Breast epithelium (tissue), 4 donors: ENCODE measurements around the gene SPHKAP. TPM values are rescaled to one million over a fixed set of nuclear protein-coding genes. Genes with fewer than 3 reads are reported as not detected.

Experiments used
- DNase-seq, 2 donors: peaks; one replicate each; pipeline ENCODE4 v3.0.0-alpha.2; 2019; ENCODE audit warnings: low spot score in 2 of 2
- H3K27ac ChIP-seq, 2 donors: fragments of 200-600 bp; sonication (generic) in 1 of 2; one replicate each; pipeline ENCODE4 v1.5.1; 2016 to 2019; ENCODE audit warnings: mild to moderate bottlenecking in 1 of 2
- H3K27me3 ChIP-seq, 2 donors: fragments of 200-600 bp; sonication (generic) in 1 of 2; one replicate each; pipeline versions ENCODE4 v1.5.1 to v1.6.0; 2017 to 2019; ENCODE audit warnings: control low read depth in 1 of 2, mild to moderate bottlenecking in 1 of 2
- H3K36me3 ChIP-seq: fragments of 200-600 bp; one replicate; pipeline ENCODE4 v1.5.1; 2019
- H3K4me1 ChIP-seq, 2 donors: fragments of 200-600 bp; sonication (generic); one replicate each; pipeline ENCODE4 v1.5.1; 2016 to 2019; ENCODE audit warnings: control low read depth in 1 of 2
- H3K4me3 ChIP-seq, 3 donors: fragments of 200-600 bp; sonication (generic); 1 replicate in 2 of 3; 2 replicates in 1 of 3; pipeline ENCODE4 v1.5.1; 2016 to 2019; ENCODE audit warnings: mild to moderate bottlenecking in 3 of 3, moderate library complexity in 2 of 3
- H3K9me3 ChIP-seq, 2 donors: fragments of 200-600 bp; sonication (generic) in 1 of 2; one replicate each; pipeline ENCODE4 v1.5.1; 2016 to 2019; ENCODE audit warnings: control low read depth in 1 of 2
- POLR2A ChIP-seq: fragments of 450-650 bp; IDR thresholded peaks from one replicate; pipeline ENCODE4 v1.6.1; 2016; ENCODE audit warnings: antibody characterized with exemption, mild to moderate bottlenecking, moderate library complexity
- POLR2AphosphoS5 ChIP-seq, 3 donors: sonication (generic); formaldehyde crosslinking; IDR thresholded peaks; one replicate each; pipeline ENCODE4 v1.6.1; 2017; ENCODE audit warnings: antibody characterized with exemption in 3 of 3
- intact Hi-C: fragments of 100-400 bp; cut with DNase I; formaldehyde crosslinking; loops from one replicate; pipeline ENCODE4 v1.15.1; 2023; ENCODE audit warnings: low total_unique reads
- total RNA-seq, 3 donors: library from RNA; depleted of rRNA; stranded (reverse); fragments of >200 nt; gene quantifications; one replicate each; pipeline ENCODE4 v1.1.0, GENCODE V29; 2016
- TF ChIP-seq, protein P1 (sequence below), 3 donors: fragments of 450-650 bp; IDR thresholded peaks; one replicate each; pipeline ENCODE4 v1.5.1; 2016 to 2017; ENCODE audit warnings: antibody characterized with exemption in 3 of 3, mild to moderate bottlenecking in 3 of 3, moderate library complexity in 3 of 3

SPHKAP gene
- total RNA-seq, 3 donors from 2014 or later, result 0.59 to 0.66 TPM; not detected in 1

DNA sequence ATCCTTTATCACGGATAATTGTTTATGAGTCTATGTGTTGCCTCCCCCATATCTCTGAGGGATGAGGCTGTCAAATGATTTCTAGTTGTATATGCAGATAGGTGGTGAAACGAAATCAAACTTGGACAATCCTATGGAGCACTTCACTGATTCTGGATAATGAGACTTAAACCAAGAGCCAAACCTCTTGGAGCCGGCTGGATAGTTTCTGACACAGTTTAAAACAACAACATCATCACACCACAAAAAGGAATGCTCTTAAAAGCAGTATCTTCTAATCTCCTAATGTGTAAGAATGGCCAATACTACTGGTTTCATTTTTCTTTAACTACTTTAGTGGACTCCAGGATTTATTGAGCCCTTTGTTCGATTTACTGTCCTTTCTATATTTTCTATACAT lies 36.5 kb downstream of the SPHKAP start:
- no peaks in the 10 kb centered on the region for H3K9me3 ChIP-seq
- intact Hi-C loops, result no loop called here
- no peaks in the 10 kb centered on the region for H3K4me1 ChIP-seq
- no peaks in the 10 kb centered on the region for H3K36me3 ChIP-seq
- no peak for DNase-seq
- H3K4me3 ChIP-seq, result no peak overlapping the region
- no peak overlapping the region for H3K27ac ChIP-seq
- TF ChIP-seq, protein P1, sequence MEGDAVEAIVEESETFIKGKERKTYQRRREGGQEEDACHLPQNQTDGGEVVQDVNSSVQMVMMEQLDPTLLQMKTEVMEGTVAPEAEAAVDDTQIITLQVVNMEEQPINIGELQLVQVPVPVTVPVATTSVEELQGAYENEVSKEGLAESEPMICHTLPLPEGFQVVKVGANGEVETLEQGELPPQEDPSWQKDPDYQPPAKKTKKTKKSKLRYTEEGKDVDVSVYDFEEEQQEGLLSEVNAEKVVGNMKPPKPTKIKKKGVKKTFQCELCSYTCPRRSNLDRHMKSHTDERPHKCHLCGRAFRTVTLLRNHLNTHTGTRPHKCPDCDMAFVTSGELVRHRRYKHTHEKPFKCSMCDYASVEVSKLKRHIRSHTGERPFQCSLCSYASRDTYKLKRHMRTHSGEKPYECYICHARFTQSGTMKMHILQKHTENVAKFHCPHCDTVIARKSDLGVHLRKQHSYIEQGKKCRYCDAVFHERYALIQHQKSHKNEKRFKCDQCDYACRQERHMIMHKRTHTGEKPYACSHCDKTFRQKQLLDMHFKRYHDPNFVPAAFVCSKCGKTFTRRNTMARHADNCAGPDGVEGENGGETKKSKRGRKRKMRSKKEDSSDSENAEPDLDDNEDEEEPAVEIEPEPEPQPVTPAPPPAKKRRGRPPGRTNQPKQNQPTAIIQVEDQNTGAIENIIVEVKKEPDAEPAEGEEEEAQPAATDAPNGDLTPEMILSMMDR (IDR thresholded peaks at IDR 0.05), result no peak
- TF ChIP-seq POLR2A (no peak), POLR2AphosphoS5 (IDR thresholded peaks at IDR 0.05) (no peak)
- no peaks in the 10 kb centered on the region for H3K27me3 ChIP-seq

DNA sequence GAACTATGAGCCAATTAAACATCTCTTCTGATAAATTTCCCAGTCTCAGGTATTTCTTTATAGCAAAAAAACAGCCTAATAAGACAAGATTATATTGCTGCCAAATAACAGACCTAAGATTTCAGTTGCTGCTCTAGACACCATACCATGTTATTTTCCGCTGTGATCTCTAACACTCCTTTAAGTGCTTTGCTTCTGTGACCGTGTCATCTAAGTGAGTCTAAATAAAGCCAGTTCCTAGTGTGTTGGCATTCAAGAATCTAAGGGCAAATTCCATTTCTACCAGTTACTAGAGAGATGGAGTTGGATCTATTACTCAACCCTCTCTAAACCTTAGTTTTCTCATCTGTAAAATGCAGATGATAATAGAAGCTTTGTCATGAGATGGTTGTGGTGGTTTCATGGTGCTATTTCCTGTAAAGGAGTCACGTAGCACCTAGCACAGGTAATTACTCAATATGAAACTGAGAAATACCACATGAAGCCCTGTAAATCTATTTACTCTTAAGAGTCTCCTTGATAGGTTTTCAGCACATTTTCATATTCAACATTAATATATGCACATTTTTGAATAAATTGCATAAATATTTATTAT lies 40.5 kb downstream of the SPHKAP start:
- no peak overlapping the region for H3K4me3 ChIP-seq
- H3K27me3 ChIP-seq, result no peaks in the 10 kb centered on the region
- no peak overlapping the region for H3K27ac ChIP-seq
- H3K9me3 ChIP-seq, result no peaks in the 10 kb centered on the region
- DNase-seq, result no peak
- H3K36me3 ChIP-seq, result no peaks in the 10 kb centered on the region
- TF ChIP-seq POLR2A, result no peak
- TF ChIP-seq, protein P1 (IDR thresholded peaks at IDR 0.05), result no peak
- TF ChIP-seq POLR2AphosphoS5 (IDR thresholded peaks at IDR 0.05), result no peak
- no peaks in the 10 kb centered on the region for H3K4me1 ChIP-seq
- intact Hi-C loops, result no loop called here

DNA sequence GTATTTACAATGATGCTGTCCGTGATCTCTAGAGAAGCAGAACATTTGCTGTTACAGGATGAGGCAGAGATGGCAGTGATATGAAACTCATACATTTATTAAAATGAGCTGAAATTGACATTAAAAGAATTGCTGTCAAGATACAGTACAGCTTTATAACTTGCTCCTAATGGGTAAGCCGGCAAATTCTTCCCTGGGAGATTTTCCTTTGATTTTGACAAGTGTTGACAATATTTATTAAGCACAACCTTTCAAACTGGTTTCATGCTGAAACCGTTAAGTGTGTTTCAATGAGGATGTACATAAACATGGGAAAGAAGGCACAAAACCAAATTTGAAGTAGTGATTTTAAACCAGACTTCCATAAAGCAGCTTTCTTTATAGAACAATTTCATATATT lies 45.5 kb downstream of the SPHKAP start:
- no peak overlapping the region for H3K27ac ChIP-seq
- no peaks in the 10 kb centered on the region for H3K9me3 ChIP-seq
- intact Hi-C loops, result no loop called here
- H3K27me3 ChIP-seq, result no peaks in the 10 kb centered on the region
- TF ChIP-seq, protein P1 (IDR thresholded peaks at IDR 0.05), result no peak
- TF ChIP-seq POLR2AphosphoS5 (IDR thresholded peaks at IDR 0.05) (no peak), POLR2A (no peak)
- H3K4me3 ChIP-seq, result no peak overlapping the region
- no peak for DNase-seq
- no peaks in the 10 kb centered on the region for H3K4me1 ChIP-seq
- no peaks in the 10 kb centered on the region for H3K36me3 ChIP-seq

DNA sequence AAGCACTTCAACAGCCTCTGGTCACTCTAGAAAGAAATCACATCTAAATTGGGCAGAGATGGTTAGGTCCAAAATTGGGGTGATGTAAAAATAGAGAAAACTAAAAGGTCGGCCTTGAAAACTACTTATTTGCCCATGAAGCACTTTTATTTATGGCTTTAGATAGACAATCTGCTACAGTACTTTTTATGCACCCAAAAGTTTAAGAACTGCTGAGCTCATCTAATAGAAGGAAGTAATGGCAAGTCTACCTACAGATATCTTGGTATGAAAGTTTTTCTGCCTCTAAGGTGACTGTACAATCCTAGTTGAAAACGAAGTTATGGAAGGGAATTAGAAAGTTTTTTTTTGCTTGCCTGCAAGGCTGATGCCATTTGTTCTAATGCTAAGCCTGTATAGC lies 46.2 kb downstream of the SPHKAP start:
- no peak for TF ChIP-seq POLR2AphosphoS5 (IDR thresholded peaks at IDR 0.05)
- TF ChIP-seq POLR2A, result no peak
- H3K9me3 ChIP-seq, result no peaks in the 10 kb centered on the region
- no peak overlapping the region for H3K27ac ChIP-seq
- no peak for DNase-seq
- H3K4me1 ChIP-seq, result no peaks in the 10 kb centered on the region
- intact Hi-C loops, result no loop called here
- no peaks in the 10 kb centered on the region for H3K27me3 ChIP-seq
- H3K4me3 ChIP-seq, result no peak overlapping the region
- H3K36me3 ChIP-seq, result no peaks in the 10 kb centered on the region

DNA sequence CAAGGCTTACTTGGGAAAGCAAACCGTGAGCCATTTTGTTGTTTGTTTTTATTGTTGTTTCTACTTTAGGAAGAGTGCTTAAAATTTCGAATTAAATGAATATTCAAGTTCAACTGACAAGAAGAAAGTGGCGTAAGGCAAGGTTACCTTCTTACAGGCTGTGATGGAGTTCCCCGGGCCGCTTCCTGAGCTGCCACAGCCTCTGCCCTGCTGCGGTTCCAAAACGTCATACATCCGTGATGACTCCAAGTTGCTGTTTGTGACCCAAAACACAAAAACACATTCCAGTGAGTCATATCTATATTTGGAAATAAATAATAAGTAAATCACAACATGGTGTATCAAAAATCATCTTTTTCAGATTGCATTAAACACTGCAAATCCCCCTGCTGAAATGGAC lies 49.7 kb downstream of the SPHKAP start:
- Histone ChIP-seq H3K4me3 (no peak overlapping the region), H3K27ac (no peak overlapping the region)
- TF ChIP-seq POLR2AphosphoS5 (IDR thresholded peaks at IDR 0.05) (no peak), POLR2A (no peak)
- TF ChIP-seq, protein P1 (IDR thresholded peaks at IDR 0.05), result no peak

DNA sequence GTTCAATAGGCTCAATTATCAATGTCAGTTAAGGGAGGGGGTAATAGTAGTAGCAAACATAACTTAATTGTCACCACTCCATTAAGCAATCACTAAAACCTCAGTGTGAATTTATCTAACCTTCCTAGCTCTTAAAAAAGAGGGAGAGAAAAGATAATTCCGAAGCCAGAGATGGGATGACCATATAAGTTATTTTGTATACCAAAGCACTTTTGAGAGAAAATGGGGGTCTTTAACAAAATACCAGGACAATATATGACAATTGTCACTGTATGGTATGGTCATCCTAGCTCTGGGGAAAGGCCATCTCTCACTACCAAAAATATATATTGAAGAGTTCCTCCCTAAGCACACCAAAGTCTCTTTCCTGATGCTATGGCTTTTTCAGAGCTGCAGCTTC lies 55.1 kb downstream of the SPHKAP start:
- Histone ChIP-seq H3K27ac (no peak overlapping the region), H3K27me3 (no peaks in the 10 kb centered on the region), H3K36me3 (no peaks in the 10 kb centered on the region), H3K9me3 (no peaks in the 10 kb centered on the region), H3K4me1 (no peaks in the 10 kb centered on the region), H3K4me3 (no peak overlapping the region)
- intact Hi-C loops, result no loop called here
- TF ChIP-seq, protein P1 (IDR thresholded peaks at IDR 0.05), result no peak
- TF ChIP-seq POLR2AphosphoS5 (IDR thresholded peaks at IDR 0.05) (no peak), POLR2A (no peak)
- DNase-seq, result no peak

More for the DNA sequence above, 49.7 kb downstream of the SPHKAP start:
- no peaks in the 10 kb centered on the region for H3K9me3 ChIP-seq
- no peak for DNase-seq
- no peaks in the 10 kb centered on the region for H3K27me3 ChIP-seq
- no peaks in the 10 kb centered on the region for H3K4me1 ChIP-seq
- H3K36me3 ChIP-seq, result no peaks in the 10 kb centered on the region
- intact Hi-C loops, result no loop called here
